ENCODE results near the gene RPGRIP1L.

Gene RPGRIP1L

GRCh38 chr16:53703590-53704444 is at the start of gene RPGRIP1L, which contains the start of gene FTO:
TSS of gene RPGRIP1L (minus strand) at chr16:53703859. CDS start at chr16:53700723, 3,136 bp downstream.
TSS of gene FTO (plus strand) at chr16:53704156.
- peak; percentile 98 for DNase-seq (ENCODE audit: low read depth in 2 of 2)

GRCh38 chr16:53753431-53753830 is 49.8 kb upstream of the RPGRIP1L start:
- DNase-seq (ENCODE audit: low read depth in 2 of 2) = no peak

- DNase-seq (ENCODE audit: low read depth in 2 of 2) = no peak
These were observed 48.9 kb upstream of the RPGRIP1L start for GRCh38 chr16:53752560-53752959.

GRCh38 chr16:53745753-53746266 is 42.2 kb upstream of the RPGRIP1L start:
- no peak for DNase-seq (ENCODE audit: low read depth in 2 of 2)

GRCh38 chr16:53745086-53745485 is 41.4 kb upstream of the RPGRIP1L start:
- DNase-seq (ENCODE audit: low read depth in 2 of 2) = no peak

DNA sequence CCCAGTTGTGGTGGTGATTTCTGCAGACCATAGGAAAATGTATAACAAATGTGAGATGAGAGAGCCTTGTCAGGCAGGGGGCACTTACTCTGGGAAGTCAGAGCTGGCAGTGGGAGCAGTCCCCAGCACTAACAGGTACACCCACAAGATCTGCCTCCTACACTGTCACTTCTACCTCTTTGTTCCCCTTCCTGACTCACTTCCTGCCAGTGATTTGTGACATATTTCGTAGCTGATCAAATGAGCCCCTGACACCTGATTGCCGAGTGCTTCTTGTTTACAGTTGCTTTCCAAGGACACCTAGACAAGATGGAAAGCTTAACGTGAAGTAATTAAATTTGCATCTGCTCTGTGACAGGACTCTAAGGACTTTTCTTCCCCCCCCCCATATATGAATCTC is 40.8 kb upstream of the RPGRIP1L start:
- DNase-seq (ENCODE audit: low read depth in 2 of 2) = no peak

GRCh38 chr16:53743149-53743566 is 39.5 kb upstream of the RPGRIP1L start:
- no peak for DNase-seq (ENCODE audit: low read depth in 2 of 2)

DNA sequence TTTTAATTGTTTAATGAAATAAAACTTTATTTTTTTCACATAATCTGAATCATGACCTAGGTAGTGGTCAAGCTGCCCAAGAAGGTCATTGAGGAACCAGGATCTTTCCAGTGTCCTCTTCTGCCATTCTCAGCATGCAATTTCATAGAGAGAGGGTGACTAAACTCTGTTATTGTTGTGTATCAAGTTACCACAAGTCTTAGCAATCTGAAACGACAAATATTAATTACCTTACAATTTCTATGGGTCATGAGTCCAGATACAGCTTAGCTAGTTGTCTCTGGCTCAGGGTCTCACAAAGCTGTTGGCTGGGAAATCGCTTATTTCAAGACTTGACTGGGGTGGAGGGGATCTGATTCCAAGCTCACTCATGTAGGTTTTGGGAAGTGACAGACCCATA is 37.9 kb upstream of the RPGRIP1L start:
- DNase-seq (ENCODE audit: low read depth in 2 of 2) = no peak

DNA sequence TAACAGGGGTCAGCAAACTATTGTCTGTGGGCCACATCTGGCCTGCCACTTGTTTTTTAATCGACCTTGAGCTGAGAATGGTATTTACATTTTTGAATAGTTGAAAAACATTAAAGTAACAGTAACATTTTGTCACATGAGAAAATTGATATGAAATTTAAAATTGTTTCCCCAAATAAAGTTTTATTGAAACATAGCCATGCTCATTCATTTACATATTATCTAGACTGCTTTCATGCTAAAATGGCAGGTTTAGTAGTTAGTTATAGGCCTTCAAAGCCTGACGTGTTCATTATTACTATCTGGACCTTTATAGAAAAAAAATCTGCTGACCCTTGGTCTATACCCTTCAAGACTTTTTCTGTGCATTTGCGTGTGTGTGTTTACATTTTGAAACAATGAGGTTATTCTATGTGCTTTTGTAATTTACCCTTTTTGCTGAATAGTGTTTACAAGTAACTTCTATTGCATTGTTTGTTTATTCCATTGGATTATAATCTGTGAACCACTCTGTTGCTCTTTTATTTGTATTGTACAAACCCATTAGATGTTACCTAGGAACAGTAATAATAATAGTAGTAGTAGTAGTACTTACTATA is 37.4 kb upstream of the RPGRIP1L start:
- DNase-seq (ENCODE audit: low read depth in 2 of 2) = no peak

DNA sequence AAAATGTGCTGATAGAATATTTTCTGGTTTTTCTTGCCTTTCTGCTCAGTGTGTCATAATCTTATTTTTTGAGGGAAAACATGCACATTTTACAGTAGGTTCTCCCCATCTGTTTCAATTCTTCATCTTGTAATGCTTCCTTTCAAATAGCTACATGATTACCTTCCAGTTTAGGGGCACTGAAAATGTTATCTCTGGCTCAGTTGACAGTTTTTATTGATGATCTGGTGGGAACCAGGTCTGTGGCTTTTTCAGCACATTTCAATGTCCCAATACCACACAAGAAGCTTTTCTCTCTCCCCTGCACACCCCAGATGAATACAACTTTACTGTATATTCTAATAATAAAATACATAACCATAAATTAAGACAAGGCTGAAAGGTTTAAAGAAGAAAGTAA is 36.8 kb upstream of the RPGRIP1L start:
- DNase-seq (ENCODE audit: low read depth in 2 of 2) = no peak

GRCh38 chr16:53737552-53737951 is 33.9 kb upstream of the RPGRIP1L start:
- DNase-seq (ENCODE audit: low read depth in 2 of 2) = no peak

DNA sequence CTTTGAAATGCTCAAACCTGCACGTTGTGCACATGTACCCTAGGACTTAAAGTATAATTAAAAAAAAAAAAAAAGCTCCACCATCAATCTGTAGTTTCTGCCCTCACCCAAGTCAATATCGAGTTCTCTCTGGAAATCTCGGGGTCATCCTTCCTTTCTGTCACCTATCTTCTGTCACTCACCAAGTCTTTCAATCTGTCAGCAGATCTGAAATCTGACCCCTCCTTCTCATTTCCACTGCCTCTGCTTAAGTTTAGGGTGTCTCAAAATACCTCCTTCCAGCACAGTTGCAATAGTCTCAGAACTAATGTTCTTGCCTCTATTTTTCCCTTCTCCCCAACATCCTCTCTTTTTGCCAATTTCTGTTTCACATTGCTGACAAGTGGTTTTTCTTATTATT is 32.6 kb upstream of the RPGRIP1L start:
- no peak for DNase-seq (ENCODE audit: low read depth in 2 of 2)

DNA sequence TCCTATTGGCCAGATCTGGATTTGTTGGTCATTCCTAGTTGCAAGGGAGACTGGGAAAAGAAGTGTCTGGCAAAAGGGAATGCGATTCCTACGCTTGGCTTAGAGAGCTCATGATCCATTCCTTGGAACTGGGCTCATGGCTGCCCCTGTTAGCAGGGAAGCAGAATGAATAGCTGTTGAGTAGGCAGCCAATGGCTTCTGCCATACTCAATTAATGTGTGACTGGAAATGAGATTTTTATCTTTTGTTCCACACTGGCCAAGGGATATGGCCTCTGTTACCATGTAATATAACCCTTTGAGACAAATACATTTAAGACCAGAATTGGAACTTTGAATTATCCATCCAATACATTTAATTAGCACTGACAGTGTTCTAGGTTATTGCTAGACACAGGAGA is 31.2 kb upstream of the RPGRIP1L start:
- DNase-seq (ENCODE audit: low read depth in 2 of 2) = no peak

DNA sequence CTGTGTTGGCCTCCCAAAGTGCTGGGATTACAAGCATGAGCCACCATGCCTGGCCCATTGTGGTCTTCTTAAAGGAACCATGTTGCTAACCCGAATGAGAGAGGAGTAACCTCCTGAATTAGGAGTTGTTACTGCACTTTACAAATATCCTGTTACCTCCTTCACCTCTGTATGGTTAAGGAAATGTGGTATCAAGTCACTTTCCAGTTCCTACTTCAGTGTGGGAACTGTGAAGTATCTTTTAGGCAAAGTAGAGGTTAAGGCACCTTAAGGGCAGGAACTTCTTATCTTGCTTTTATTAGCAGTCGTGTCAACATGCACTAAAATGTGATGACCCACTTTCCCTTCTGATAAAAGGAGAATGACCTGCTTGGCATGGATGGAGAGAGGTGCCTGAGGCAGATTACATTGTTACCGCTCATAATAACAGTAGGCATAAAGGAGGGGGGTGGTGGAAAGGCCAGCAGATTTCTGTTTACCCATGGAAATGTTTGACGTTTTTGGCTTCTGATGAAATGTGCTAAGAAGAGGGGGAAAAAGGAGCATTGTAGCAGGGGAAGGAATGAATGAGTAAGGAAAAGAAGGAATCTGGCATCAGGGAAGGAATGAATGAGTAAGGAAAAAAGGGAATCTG is 28.8 kb upstream of the RPGRIP1L start:
- no peak for DNase-seq (ENCODE audit: low read depth in 2 of 2)

DNA sequence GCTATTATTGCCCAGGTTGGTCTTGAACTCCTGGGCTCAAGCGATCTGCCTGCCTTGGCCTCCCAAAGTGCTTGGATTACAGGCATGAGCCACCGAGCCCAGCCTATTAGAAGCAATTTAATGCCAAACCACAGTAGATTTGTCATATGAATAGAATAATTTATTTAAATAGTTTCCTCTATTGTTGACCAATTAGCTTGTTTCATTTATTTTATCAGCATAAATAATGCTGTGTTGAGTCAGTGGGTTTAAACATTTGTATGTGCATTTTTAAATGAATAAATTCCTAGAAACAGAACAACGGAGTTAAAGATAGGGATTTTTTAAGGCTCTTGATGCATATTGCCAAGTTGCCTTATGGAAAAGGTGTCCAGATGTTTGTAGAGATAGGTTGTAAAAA is 27.0 kb upstream of the RPGRIP1L start:
- no peak for DNase-seq (ENCODE audit: low read depth in 2 of 2)

GRCh38 chr16:53726625-53727024 is 23.0 kb upstream of the RPGRIP1L start:
- DNase-seq (ENCODE audit: low read depth in 2 of 2) = no peak

- DNase-seq (ENCODE audit: low read depth in 2 of 2) = no peak
These were observed 17.4 kb upstream of the RPGRIP1L start for GRCh38 chr16:53721017-53721416.

- no peak for DNase-seq (ENCODE audit: low read depth in 2 of 2)
These were observed 13.9 kb upstream of the RPGRIP1L start for GRCh38 chr16:53717577-53717976.

DNA sequence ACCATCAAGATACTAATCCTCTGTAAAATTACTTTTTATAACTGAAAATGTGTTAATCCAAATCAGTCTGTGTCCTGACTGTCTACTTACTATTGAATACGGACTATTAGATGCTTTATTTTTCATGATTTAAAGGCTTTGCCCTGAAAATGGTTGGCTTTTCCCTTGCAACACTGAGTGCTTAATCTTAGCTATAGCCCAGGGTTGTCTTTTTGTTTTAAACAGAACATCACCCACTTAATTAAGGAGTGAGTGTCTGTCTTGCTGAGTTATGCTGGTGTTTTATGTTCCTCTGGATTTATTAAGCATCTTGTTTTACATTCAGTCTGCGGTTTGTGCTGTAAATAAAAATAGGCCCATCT is 11.3 kb upstream of the RPGRIP1L start:
- no peak for DNase-seq (ENCODE audit: low read depth in 2 of 2)

DNA sequence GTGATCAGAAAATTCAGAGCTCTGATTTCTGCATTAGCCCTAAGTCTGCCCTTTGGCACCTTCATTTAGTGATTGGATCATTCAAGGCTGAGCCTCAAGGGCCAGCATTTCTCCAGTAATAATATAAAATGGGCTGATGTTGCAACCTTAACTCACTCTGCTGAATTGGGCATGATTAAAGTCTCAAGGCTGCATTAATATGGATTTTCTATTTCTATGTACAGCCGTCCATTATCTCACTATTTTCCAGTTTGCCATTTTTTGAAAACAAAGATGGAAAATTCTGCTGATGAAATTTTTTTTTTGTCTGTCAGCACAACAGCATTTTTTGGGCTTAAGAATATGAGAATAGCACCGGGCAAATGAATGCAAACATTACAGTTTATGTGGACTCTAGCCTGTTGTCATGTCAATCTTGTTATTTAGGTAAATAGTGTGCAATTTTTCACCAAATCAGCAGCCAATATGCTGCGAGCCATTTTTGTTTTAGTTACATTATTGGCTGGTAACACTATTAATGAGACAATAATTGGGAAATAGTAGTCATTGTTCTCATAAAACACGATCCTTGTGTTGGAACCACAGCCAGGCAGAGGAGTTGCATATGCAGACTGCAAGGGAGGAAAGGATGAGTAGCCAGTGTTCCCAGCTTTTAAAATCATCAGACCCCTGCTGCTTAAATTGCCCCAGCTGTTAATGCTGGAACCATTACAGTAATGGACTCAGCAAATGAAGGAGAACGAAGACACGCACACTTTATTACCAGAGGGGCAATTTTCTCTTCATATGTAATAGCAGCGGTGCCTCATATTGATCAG is 10.8 kb upstream of the RPGRIP1L start:
- DNase-seq (ENCODE audit: low read depth in 2 of 2) = no peak

GRCh38 chr16:53713403-53714204 is 9.9 kb upstream of the RPGRIP1L start:
- no peak for DNase-seq (ENCODE audit: low read depth in 2 of 2)

Data from stimulated activated CD4-positive, alpha-beta T cell treated with anti-CD3 and anti-CD28 coated beads, Interleukin-4, amount 100 ng/mL, for 48 hours (primary cell).